Effector CD4-positive, alpha-beta T cell (primary cell): Measurements from ENCODE around the gene OTUD4.

ENCODE experiments used
- DNase-seq: peaks from one replicate; pipeline ENCODE4 v3.0.0-alpha.2; 2020

The OTUD4 gene

GRCh38 chr4:145125396-145125795 is 55.0 kb downstream of the OTUD4 start:
- no peak for DNase-seq

GRCh38 chr4:145108128-145108527 is 72.3 kb downstream of the OTUD4 start:
- DNase-seq: no peak

- DNase-seq: no peak
These were observed 73.3 kb downstream of the OTUD4 start for GRCh38 chr4:145107126-145107525.

DNA sequence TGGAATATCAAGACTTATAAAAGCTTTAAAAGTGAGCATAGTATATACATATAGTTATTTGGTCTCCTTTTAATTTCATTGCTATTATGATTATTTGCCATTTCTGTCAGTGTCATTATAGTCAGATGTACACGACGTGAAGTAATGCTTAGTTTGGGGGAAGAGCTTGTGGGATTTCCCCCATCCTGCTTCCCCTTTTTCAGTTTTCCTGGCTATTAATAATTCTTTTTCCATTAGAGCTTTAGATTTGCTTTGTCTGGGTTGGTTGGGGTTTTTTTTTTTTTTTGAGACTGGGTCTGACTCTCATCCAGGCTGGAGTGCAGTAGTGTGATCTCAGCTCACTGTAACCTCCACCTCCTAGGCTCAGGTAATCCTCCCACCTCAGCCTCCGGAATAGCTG is 76.9 kb downstream of the OTUD4 start:
- DNase-seq: no peak

DNA sequence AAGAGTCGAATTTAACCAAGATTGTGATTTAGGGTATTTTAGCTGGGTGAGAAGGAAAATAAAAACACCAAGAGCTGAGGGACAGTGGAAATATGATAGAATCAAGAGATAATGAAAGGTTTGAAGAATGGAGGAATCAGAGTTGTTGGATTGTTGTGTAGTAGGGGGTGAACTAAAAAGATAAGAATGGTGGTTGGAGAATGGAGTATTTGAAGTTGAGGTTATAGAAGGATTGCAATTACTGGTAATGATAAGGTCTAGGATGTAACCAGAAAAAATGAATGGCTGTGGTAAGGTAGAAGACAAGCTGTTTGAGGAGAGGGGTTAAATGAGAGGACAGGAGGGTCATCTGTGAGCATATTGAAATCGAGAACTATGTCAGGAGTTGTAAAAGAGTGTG is 77.8 kb downstream of the OTUD4 start:
- DNase-seq: no peak

- DNase-seq: no peak
These were observed 79.3 kb downstream of the OTUD4 start for GRCh38 chr4:145101091-145101490.

DNA sequence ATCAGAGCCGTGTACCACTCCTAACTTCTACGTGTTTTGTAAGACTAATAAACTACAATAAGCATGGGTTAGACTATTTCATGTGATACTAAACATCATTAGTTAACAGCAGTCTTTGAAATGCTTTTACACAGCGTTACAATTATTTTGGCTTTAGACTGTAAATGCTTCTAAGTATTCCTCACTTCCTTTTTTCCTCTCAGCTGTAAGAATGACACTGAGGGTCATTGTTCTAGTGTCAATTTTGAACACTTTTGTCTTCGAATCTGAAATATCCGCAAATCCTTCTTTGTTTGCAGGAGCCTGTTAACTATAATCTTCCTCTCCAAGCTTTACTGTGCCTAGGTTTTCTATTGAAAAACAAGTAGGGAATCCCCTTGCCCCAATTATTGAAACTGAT is 80.7 kb downstream of the OTUD4 start:
- DNase-seq: no peak

DNA sequence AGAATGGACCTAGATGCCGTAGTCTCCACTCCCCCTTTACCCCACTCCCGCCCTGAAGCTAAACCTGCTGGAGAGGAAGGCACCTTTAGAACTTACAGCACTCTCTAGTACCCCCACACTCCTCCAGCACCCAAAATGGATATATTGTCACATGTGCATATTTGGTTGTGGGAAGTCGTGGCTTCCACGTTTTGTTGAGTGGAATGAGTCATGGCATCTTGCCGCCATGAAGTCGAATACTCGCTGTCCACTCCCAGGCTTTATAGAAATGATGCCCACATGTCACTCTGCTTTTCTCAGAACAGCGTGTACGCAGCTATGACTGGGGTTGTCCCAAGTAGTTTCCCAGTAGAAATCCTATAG is 81.7 kb downstream of the OTUD4 start:
- peak; percentile 27 for DNase-seq

DNA sequence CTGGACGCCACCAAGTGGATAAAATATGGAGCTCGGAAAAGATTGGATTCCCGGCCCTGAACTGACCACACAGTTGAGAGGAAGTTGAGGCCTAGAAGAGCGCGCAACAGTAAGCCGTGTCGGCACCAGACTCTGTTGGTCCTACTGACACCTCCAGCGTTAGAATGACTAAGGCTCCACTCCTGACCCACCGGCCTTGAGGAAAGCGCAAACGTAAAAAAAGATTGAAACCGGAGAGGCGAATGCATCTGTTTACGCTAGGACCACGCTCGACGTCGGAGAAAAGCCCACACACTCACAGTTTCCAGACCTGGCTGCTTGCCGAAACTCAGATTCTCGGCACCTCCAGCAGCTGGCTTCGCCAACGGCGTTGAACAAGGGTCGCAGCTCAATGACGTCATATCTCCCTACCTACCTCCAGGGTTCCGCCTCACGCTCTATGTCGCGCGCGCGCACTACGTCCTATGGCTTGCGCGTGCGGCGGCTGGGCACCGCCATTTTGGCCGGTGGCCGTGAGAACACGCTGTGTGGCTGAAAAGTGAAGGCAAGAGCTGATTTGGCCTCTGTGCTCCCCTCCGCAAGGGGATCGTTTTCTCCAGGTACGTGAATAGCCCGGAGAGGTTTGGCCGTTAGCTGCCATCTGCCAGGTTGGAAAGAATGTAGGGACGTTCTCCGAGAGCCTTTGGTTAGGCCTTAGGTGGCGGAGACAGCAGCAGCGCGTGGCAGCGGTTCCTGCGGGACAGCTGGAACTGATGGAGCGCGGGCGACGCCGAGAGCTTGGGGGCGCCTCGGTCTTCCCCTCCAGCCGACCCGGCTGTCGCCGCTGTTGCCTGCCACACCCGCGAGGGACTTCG is 82.3 kb downstream of the OTUD4 start, which contains the start of the genes ABCE1 and ANAPC10:
Gene ABCE1 (plus strand): TSS at position 491 of the 854 bp plus-strand sequence. CDS start 6,102 bp downstream, outside the sequence.
Gene ANAPC10 (minus strand): TSS at position 376 of the 854 bp plus-strand sequence. CDS start 2,097 bp downstream, outside the sequence.
- peak; percentile 96 for DNase-seq

GRCh38 chr4:145097331-145097820 is 83.0 kb downstream of the OTUD4 start:
- no peak for DNase-seq

- no peak for DNase-seq
These were observed 86.8 kb downstream of the OTUD4 start for GRCh38 chr4:145093638-145094037.

GRCh38 chr4:145090380-145090779 is 90.0 kb downstream of the OTUD4 start:
- DNase-seq: no peak

DNA sequence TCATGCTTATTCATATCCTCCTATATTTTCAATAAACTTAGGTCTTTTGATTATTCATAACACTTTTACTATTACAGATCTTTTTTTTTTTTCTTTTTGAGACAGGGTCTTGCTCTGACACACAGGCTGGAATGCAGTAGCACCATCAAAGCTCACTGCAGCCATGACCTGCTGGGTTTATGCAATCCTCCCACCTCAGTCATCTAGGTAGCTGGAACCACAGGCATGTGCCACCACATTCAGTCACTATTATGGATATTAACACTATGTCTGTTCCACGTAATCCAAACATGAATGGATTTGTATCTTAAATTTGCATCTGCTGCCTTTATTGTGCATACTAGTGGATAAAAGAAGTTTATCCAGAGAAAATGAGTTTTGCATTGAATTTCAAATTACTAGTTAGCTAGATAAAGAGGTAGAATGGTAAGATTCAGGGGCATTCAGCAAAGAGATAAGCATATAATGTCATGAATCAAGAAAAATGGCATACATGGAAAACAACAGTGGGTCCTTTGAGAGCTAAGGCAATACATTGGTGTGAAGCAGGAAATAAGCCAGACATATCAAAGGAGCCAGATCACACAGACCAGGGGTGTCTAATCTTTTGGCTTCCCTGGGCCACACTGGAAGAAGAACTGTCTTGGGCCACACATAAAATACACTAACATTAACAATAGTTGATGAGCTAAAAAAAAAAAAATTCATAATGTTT is 96.3 kb downstream of the OTUD4 start:
- no peak for DNase-seq
